Inferior parietal cortex (tissue), 1 donor: ENCODE measurements around the gene ALDH1A1.

Experiments used
- DNase-seq: peaks from one replicate; pipeline ENCODE4 v3.0.0-alpha.2; 2016; ENCODE audit errors: extremely low spot score

ALDH1A1 gene

GRCh38 chr9:72952914-72953313, at the start of gene ALDH1A1:
TSS of gene ALDH1A1 (minus strand) at chr9:72953053. CDS start at chr9:72953000, 53 bp downstream.
- no peak for DNase-seq

GRCh38 chr9:73001860-73002259, 49.0 kb upstream of the ALDH1A1 start:
- DNase-seq = no peak

GRCh38 chr9:72998363-72998762, 45.5 kb upstream of the ALDH1A1 start:
- no peak for DNase-seq

- no peak for DNase-seq
These were observed 44.6 kb upstream of the ALDH1A1 start for GRCh38 chr9:72997387-72997995.

- no peak for DNase-seq
These were observed 43.9 kb upstream of the ALDH1A1 start for GRCh38 chr9:72996684-72997314.

GRCh38 chr9:72996114-72996513, 43.3 kb upstream of the ALDH1A1 start:
- DNase-seq = no peak

GRCh38 chr9:72995131-72996024, 42.5 kb upstream of the ALDH1A1 start:
- no peak for DNase-seq

GRCh38 chr9:72991772-72992171, 38.9 kb upstream of the ALDH1A1 start:
- no peak for DNase-seq

- DNase-seq = no peak
These were observed 37.7 kb upstream of the ALDH1A1 start for GRCh38 chr9:72990397-72991182.

- DNase-seq = no peak
These were observed 33.8 kb upstream of the ALDH1A1 start for GRCh38 chr9:72986522-72987116.

- DNase-seq = no peak
These were observed 32.9 kb upstream of the ALDH1A1 start for GRCh38 chr9:72985746-72986145.

GRCh38 chr9:72984991-72985390, 32.1 kb upstream of the ALDH1A1 start:
- no peak for DNase-seq

GRCh38 chr9:72984226-72984947, 31.5 kb upstream of the ALDH1A1 start:
- no peak for DNase-seq

- no peak for DNase-seq
These were observed 30.8 kb upstream of the ALDH1A1 start for GRCh38 chr9:72983512-72984225.

- no peak for DNase-seq
These were observed 30.2 kb upstream of the ALDH1A1 start for GRCh38 chr9:72983056-72983455.

- no peak for DNase-seq
These were observed 29.4 kb upstream of the ALDH1A1 start for GRCh38 chr9:72982146-72982799.

GRCh38 chr9:72981433-72981832, 28.6 kb upstream of the ALDH1A1 start:
- no peak for DNase-seq

GRCh38 chr9:72980600-72981265, 27.9 kb upstream of the ALDH1A1 start:
- DNase-seq = no peak

- DNase-seq = no peak
These were observed 27.3 kb upstream of the ALDH1A1 start for GRCh38 chr9:72980183-72980582.
